GM10266 (cell line): ENCODE measurements around the gene RHBDL2.
"Not testable (repeated sequence)": the region's sequence is repeated elsewhere in the genome, so short reads cannot be mapped to it uniquely, and the experiment has no call there.

Experiments
- DNase-seq: peaks from one replicate; pipeline ENCODE4 v3.0.0; 2012; ENCODE audit errors: extremely low spot score
- TF ChIP-seq, protein P1 (sequence below): IDR thresholded peaks from 2 replicates; pipeline ENCODE4 v1.5.1; 2012; ENCODE audit warnings: mild to moderate bottlenecking, low read depth; ENCODE audit not compliant: control insufficient read depth, insufficient read depth; ENCODE audit errors: missing control alignments

RHBDL2 gene

DNA sequence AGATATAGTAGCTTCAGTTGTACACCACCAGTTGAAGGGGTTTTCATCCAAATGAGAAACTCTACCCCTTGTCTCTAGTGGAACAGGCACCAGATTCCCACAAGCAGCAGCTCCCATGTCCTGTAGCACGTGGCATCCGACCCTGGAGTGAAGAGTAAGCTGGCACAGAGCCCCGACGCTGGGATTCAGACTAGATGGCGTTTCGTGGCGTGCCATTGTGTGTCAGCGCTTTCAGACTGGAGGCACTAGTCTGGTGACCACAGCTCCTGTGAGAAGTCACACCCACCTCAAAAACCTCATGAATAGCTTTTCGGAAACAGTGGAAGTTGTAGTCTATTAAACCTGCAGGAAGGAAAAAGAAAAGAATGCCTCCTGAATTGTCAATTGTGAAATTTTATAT lies 102.3 kb downstream of the RHBDL2 start:
- TF ChIP-seq, protein P1, sequence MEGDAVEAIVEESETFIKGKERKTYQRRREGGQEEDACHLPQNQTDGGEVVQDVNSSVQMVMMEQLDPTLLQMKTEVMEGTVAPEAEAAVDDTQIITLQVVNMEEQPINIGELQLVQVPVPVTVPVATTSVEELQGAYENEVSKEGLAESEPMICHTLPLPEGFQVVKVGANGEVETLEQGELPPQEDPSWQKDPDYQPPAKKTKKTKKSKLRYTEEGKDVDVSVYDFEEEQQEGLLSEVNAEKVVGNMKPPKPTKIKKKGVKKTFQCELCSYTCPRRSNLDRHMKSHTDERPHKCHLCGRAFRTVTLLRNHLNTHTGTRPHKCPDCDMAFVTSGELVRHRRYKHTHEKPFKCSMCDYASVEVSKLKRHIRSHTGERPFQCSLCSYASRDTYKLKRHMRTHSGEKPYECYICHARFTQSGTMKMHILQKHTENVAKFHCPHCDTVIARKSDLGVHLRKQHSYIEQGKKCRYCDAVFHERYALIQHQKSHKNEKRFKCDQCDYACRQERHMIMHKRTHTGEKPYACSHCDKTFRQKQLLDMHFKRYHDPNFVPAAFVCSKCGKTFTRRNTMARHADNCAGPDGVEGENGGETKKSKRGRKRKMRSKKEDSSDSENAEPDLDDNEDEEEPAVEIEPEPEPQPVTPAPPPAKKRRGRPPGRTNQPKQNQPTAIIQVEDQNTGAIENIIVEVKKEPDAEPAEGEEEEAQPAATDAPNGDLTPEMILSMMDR, result no peak
- no peak for DNase-seq

DNA sequence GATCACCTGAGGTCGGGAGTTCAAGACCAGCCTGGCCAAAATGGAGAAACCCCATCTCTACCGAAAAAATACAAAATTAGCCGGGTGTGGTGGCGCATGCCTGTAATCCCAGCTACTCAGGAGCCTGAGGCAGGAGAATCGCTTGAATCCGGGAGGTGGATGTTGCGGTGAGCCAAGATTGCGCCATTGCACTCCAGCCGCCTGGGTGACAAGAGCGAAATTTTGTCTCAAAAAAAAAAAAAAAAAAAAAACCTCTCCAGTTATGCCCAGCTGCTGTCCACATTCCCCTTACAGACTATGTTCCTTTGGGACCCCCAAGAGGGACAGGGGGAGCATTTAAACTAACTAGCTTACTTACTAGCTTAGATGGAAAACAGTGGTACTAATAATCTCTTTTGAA lies 105.3 kb downstream of the RHBDL2 start:
- DNase-seq, result not testable (repeated sequence)
